ENCODE data around the gene CFDP1.
"Not testable (repeated sequence)": the region's sequence is repeated elsewhere in the genome, so short reads cannot be mapped to it uniquely, and the experiment has no call there.

The CFDP1 gene

GRCh38 chr16:75458029-75458428, 24.7 kb upstream of the CFDP1 start:
- DNase-seq, result no peak

- no peak for DNase-seq
Measured at GRCh38 chr16:75457485-75458021, 24.2 kb upstream of the CFDP1 start.

DNA sequence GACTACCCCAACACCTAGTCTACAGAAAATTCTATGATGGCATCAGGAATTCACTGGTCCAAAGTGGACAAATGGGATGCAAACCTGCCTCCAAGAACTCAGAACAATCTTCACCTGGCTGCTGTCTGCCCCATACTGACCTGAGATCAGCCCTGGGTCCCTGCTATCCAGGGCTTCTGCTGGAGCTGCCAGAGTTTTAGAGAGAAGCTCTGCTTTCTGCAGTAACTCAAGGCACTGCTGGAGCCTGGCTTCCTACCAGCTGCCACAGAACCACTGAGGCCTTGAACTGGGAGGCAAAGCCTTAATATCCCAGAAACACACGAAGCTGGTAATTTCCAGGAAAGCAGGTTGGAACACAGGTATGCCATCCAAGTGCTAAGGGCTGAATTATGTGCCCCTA, 23.7 kb upstream of the CFDP1 start:
- no peak for DNase-seq

- not testable (repeated sequence) for DNase-seq
Measured at GRCh38 chr16:75456486-75456885, 23.2 kb upstream of the CFDP1 start.

DNA sequence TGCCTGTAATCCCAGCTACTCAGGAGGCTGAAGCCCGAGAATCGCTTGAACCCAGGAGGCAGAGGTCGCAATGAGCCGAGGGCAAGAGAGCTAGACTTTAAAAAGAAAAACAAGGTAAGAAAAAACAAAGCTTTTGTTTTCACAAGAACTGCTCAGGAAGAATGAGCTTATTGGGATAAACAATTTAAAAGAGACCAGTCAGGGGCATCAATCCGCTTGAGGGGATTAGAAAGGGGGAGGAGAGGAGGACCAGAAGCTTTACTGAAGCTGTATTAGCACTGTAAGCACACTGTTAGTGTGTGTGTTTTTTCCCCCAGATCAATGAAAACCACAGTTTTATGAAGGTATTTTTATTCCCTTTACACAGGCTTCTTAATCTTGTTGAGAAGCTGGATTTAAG, 22.4 kb upstream of the CFDP1 start:
- DNase-seq, result no peak

DNA sequence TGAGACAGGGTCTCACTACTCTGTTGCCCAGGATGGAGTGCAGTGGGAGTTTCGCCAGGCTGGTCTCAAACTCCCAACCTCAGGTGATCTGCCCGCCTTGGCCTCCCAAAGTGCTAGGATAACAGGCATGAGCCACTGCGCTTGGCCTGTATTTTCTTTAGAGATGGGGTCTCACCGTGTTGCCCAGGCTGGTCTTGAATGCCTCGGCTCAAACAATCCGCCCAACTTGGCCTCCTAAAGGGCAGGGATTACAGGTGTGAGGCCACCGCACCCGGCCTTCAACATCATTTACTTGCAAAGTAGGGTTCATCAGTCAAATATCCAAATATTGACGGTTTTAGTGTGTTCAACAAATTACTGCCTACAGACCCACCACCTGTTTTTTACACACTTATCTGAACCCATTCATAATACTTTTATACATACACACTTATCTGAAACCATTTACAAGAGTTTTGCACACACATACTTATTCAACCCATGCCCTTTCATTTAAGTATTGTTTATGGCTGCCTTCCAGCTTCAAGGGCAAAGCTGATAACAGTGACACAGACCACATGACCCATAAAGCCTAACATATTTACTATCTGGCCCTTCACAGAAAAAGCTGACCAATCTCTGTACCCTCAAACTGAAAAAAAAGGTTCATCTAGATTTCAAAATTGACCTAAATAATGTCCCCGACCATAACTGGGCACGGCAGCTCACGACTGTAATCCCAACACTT, 19.3 kb upstream of the CFDP1 start:
- DNase-seq, result no peak

- no peak for DNase-seq
Measured at GRCh38 chr16:75446416-75446815, 13.1 kb upstream of the CFDP1 start.

DNA sequence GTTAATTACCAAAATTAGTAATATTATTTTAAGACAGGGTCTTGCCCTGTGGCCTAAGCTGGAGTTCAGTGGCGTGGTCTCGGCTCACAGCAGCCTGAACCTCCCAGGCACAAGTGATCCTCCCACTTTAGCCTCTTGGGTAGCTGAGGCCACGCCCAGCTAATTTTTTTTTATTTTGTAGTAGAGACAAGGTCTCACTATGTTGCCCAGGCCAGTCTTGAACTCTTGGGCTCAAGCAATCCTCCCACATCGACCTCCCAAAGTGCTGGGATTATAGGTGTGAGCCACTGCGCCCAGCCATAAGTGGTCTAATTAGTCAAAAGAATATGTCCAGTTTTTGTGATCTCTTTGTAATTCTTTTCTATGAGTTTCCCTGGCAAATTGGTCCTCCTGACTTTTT, 12.0 kb upstream of the CFDP1 start:
- no peak for DNase-seq

DNA sequence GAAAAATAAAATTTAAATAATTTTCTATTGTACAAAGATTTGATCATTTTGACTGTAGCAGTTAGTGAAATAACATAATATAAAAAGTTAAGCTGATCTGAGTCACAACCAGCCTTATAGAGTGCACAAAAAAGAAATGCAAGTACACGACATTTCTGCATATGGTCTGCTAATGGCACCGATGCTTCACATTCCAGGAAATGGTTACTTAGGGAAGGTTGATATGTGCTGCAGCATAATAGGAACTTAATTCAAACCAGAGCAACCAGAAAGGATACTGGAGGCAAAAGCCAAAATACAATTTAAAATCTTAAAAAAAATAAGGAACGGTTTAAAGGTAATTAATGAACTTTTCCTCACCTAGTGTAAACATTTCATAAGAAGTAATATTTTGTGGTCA, 10.0 kb upstream of the CFDP1 start:
- DNase-seq, result no peak

- DNase-seq, result no peak
Measured at GRCh38 chr16:75433732-75434413, 570 bp upstream of the CFDP1 start.

DNA sequence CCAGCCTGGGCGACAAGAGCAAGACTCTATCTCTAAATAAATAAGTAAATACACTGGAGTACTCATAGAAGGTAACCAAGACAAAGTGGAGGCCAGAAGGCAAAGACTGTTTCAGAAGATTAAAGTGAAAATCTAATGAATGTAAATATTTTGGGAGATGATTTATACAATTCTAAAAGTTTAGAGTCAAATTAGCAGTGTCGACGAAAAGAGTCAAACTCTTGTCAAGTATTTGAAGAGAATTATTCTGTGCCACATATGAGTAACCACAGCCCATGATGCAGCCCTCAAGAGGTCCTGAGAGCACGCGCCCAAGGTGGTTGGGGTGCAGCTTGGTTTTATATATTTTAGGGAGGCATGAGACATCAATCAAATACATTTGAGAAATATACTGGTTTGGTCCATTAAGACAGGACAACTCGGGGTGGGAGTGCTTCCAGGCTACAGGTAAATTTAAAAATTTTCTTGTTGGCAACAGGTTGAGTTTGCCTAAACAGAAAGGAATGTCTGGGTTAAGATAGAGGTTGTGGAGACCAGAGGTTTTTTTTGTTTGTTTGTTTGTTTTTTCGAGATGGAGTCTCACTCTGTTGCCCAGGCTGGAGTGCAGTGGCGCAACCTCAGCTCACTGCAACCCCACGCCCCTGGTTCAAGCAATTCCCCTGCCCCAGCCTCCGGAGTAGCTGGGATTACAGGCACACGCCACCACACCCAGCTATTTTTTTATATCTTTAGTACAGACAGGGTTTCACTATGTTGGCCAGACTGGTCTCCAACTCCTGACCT, 3.5 kb downstream of the CFDP1 start:
- DNase-seq, result no peak

DNA sequence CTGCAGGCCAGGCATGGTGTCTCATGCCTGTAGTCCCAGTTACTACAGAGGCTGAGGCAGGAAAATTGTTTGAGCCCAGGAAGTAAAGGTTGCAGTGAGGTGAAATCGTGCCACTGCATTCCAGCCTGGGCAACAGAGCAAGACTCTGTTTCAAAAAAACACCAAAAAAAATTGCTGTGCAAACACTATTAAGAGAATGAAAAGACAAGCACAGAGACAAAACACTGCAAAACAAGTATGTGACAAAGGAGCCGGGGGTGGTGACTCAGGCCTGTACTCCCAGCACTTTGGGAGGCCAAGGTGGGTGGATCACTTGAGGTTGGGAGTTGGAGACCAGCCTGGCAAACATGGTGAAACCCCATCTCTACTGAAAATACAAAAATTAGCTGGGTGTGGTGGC, 6.8 kb downstream of the CFDP1 start:
- not testable (repeated sequence) for DNase-seq

DNA sequence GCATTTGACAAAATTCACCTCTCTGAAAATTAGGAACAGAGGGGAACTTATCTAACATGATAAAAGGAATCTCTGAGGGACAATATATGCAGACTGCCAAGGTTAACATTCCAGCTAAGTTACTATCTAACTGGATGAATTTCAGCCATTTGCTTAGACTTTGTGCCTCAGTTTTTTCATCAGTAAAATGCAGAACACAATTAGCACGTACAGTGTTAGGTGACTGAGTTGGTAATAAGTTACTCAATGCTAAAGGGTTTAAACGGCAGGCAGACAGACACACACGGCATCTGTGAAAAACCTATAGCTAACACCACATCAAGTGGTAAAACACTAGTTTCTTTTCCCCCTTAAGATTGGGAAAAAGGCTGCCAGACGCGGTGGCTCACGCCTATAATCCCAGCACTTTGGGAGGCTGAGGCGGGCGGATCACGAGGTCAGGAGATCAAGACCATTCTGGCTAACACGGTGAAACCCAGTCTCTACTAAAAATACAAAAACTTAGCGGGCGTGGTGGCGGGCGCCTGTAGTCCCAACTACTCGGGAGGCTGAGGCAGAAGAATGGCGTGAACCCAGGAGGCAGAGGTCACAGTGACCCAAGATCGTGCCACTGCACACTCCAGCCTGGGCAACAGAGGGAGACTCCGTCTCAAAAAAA, 9.1 kb downstream of the CFDP1 start:
- DNase-seq, result not testable (repeated sequence)

GRCh38 chr16:75423723-75424104, 9.6 kb downstream of the CFDP1 start:
- no peak for DNase-seq

- DNase-seq, result no peak
Measured at GRCh38 chr16:75421820-75422126, 11.5 kb downstream of the CFDP1 start.

- DNase-seq, result peak; percentile 72
Measured at GRCh38 chr16:75420987-75421819, 12.1 kb downstream of the CFDP1 start.

DNA sequence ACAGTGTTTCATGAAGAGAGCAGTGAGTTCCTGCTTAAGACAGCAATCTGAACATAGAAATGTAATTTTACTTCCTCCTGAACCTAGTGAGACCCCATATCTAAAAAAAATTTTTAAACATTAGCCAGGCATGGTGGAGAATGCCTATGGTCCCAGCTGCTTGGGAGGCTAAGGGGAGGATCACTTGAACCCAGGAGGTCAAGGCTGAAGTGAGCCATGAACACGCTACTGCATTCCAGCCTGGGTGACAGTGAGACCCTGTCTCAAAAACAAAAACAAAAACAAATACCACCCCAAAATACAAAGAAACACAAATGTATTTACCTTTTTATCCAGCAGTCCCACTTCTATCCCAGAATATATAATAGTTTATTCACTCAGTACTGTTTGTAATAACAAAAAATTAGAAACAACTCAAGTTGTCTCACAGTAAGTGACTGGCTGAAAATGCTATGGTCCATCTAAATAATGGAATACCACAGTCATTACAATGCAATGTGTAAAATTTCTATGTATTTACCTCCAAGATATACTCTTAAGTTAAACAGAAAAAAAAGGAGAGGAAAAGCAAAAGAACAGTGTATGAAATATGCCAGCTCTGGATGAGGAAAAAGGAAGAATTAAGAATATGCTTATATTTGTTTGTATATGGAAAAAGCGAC, 16.3 kb downstream of the CFDP1 start:
- no peak for DNase-seq

- no peak for DNase-seq
Measured at GRCh38 chr16:75415169-75415905, 18.0 kb downstream of the CFDP1 start.

DNA sequence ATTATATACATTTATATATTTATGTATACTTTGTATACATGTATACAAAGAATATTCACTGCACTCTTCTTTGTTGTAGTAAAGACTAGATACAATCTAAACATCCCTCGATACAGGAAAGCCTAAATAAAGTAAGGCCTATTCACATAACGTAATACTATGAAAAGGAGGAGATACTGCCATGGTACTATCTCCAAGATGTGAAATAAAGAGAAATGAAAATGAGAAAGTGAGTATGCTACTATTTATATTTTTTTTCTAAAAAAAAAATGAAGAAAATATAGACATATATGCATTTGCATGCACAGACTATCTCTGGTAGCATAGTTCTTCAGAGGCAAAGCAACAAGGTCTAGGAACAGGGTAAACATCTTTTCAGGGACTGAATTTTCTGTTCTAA, 19.4 kb downstream of the CFDP1 start:
- DNase-seq, result no peak

DNA sequence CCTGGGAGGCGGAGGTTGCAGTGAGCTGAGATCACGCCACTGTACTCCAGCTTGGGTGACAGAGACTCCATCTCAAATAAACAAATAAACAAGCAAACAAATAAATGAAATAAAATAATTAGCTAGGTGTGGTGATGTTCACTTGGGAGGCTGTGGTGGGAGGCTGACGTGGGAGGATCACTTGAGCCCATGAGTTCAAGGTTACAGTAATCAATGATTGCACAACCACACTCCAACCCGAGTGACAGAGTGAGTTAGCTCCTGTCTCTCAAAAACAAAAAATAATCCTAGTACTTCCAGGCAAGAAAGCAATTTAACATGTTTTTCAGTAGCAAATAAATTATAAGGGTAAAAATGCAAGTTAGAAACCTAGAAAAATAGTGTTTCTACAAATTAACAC, 26.4 kb downstream of the CFDP1 start:
- DNase-seq, result no peak

- DNase-seq, result no peak
Measured at GRCh38 chr16:75402821-75403475, 30.4 kb downstream of the CFDP1 start.

Data from activated effector memory CD4-positive, alpha-beta T cell treated with anti-CD3 and anti-CD28 coated beads, Interleukin-2, amount 50 U/mL, for 16 hours (primary cell).